HepG2 (cell line): ENCODE data around the gene ATP8A2. TPM values are rescaled to one million over a fixed set of nuclear protein-coding genes. Genes with fewer than 3 reads are reported as not detected.

Experiments
- ATAC-seq: fragments of 200-7000 bp; cut with Tn5 transposase; 3 replicates; pipeline ENCODE4 v1.9.1; 2020; ENCODE audit warnings: mild to moderate bottlenecking, moderate library complexity
- BruUV-seq: library from RNA; stranded (reverse); fragments of 400-500 nt; replicated peaks from 2 replicates; lab custom pipeline; 2021; lab: Mats Ljungman, UMichigan
- CTCF ChIA-PET: fragments of 300-600 bp; formaldehyde crosslinking; extraction: SDS; loops from one replicate; lab custom pipeline; 2021; ENCODE audit warnings: low total read pairs, inconsistent platforms, low intra/inter-chr PET ratio; lab: Yijun Ruan, JAX
- POLR2A ChIA-PET: fragments of 350-600 bp; sonication (Branson Sonifier 250); formaldehyde crosslinking; loops from one replicate; lab custom pipeline; 2020; ENCODE audit warnings: antibody characterized with exemption, inconsistent platforms; lab: Yijun Ruan, JAX
- DNase-seq: peaks from one replicate; pipeline ENCODE4 v3.0.0-alpha.2; 2015; ENCODE audit warnings: low spot score
- FAIRE-seq: peaks from 3 replicates; lab custom pipeline; 2011; peaks lifted over from hg19 to GRCh38; lab: Jason Lieb, UNC
- H2AFZ ChIP-seq: one replicate; pipeline ENCODE4 v1.6.1; 2011; ENCODE audit warnings: low read length, inconsistent platforms
- H3K27ac ChIP-seq: fragments of 300-600 bp; 3 replicates; pipeline ENCODE4 v1.8.0; 2011; ENCODE audit warnings: mixed run types, mild to moderate bottlenecking, mixed read lengths, low read length, inconsistent platforms; ENCODE audit not compliant: insufficient read depth; ENCODE audit errors: extremely low read length
- H3K27me3 ChIP-seq, 2 experiments: fragments of 200-600 bp in 1 of 2; 2 replicates in 1 of 2; 3 replicates in 1 of 2; pipeline versions ENCODE4 v1.6.0 to v1.8.0; 2011; ENCODE audit warnings: low read length in 2 of 2, mild to moderate bottlenecking in 2 of 2, moderate library complexity in 2 of 2, inconsistent platforms in 1 of 2; ENCODE audit not compliant: insufficient read depth in 2 of 2, control insufficient read depth in 1 of 2
- H3K36me3 ChIP-seq, 2 experiments: fragments of 200-600 bp in 1 of 2; replicated peaks in 1 of 2; 2 replicates in 1 of 2; 3 replicates in 1 of 2; pipeline versions ENCODE4 v1.5.1 to v1.8.0; 2011; ENCODE audit warnings: low read length in 2 of 2, inconsistent platforms in 1 of 2; ENCODE audit not compliant: insufficient read depth in 2 of 2, control insufficient read depth in 1 of 2
- H3K4me1 ChIP-seq: 2 replicates; pipeline ENCODE4 v1.5.1; 2012; ENCODE audit warnings: low read length, inconsistent platforms; ENCODE audit not compliant: insufficient read depth
- H3K4me2 ChIP-seq: 2 replicates; pipeline ENCODE4 v1.6.0; 2011; ENCODE audit warnings: low read depth, low read length, inconsistent platforms
- H3K4me3 ChIP-seq, 3 experiments: fragments of 200-600 bp in 1 of 3; sonication (generic), shearing (Covaris generic) in 1 of 3; replicated peaks in 1 of 3; 2 replicates each; pipeline ENCODE4 v1.5.1; 2011 to 2016; ENCODE audit warnings: low read length in 3 of 3, inconsistent platforms in 2 of 3, low read depth in 2 of 3, mild to moderate bottlenecking in 2 of 3, control low read depth in 1 of 3, mixed read lengths in 1 of 3; ENCODE audit not compliant: insufficient read depth in 1 of 3
- H3K79me2 ChIP-seq: one replicate; pipeline ENCODE4 v1.6.1; 2011; ENCODE audit warnings: low read length, inconsistent platforms; ENCODE audit not compliant: insufficient read depth
- H3K9ac ChIP-seq: 2 replicates; pipeline ENCODE4 v1.6.0; 2011; ENCODE audit warnings: mild to moderate bottlenecking, low read depth, low read length, inconsistent platforms; ENCODE audit not compliant: insufficient read depth
- H3K9me3 ChIP-seq: 2 replicates; pipeline ENCODE4 v1.5.1; 2012; ENCODE audit warnings: mild to moderate bottlenecking, low read length
- H4K20me1 ChIP-seq: 2 replicates; pipeline ENCODE4 v1.6.0; 2011; ENCODE audit warnings: inconsistent platforms, mild to moderate bottlenecking, low read length, moderate library complexity; ENCODE audit not compliant: insufficient read depth
- DZIP1 ChIP-seq: sonication (generic); formaldehyde crosslinking; IDR thresholded peaks from 2 replicates; pipeline ENCODE4 v1.5.0; 2020; ENCODE audit warnings: mild to moderate bottlenecking, missing genetic modification reagents
- GMEB2 ChIP-seq: IDR thresholded peaks from 2 replicates; pipeline ENCODE4 v1.6.1; 2016; ENCODE audit warnings: missing biosample characterization, missing genetic modification reagents, low read depth
- HES4 ChIP-seq: sonication (generic); formaldehyde crosslinking; IDR thresholded peaks from 2 replicates; pipeline ENCODE4 v1.9.0; 2021; ENCODE audit warnings: mild to moderate bottlenecking, missing genetic modification reagents, borderline replicate concordance
- HHEX ChIP-seq: IDR thresholded peaks from 2 replicates; pipeline ENCODE4 v1.6.1; 2016; ENCODE audit warnings: control low read depth
- HMGA1 ChIP-seq: sonication (generic); formaldehyde crosslinking; conservative IDR thresholded peaks from 2 replicates; pipeline ENCODE4 v1.4.0; 2020; ENCODE audit warnings: missing genetic modification reagents
- PCBP2 ChIP-seq: fragments of 200-400 bp; formaldehyde crosslinking; optimal IDR thresholded peaks from 2 replicates; pipeline ENCODE3; 2018; ENCODE audit warnings: low read length, low read depth; ENCODE audit not compliant: poor library complexity, severe bottlenecking
- ZBTB39 ChIP-seq: sonication (generic); formaldehyde crosslinking; IDR thresholded peaks from 2 replicates; pipeline ENCODE4 v1.5.0; 2020; ENCODE audit warnings: missing genetic modification reagents
- ZEB1 ChIP-seq: IDR thresholded peaks from 2 replicates; pipeline ENCODE4 v1.6.1; 2012; ENCODE audit warnings: mild to moderate bottlenecking, low read depth, inconsistent platforms; ENCODE audit not compliant: insufficient replicate concordance
- ZKSCAN5 ChIP-seq: sonication (generic); formaldehyde crosslinking; IDR thresholded peaks from 2 replicates; pipeline ENCODE4 v1.5.1; 2020; ENCODE audit warnings: mild to moderate bottlenecking, missing genetic modification reagents
- ZNF329 ChIP-seq: sonication (generic); formaldehyde crosslinking; IDR thresholded peaks from 2 replicates; pipeline ENCODE4 v1.9.0; 2021; ENCODE audit warnings: low read depth, mild to moderate bottlenecking, missing genetic modification reagents
- ZNF609 ChIP-seq: sonication (generic); formaldehyde crosslinking; IDR thresholded peaks from 2 replicates; pipeline ENCODE4 v1.4.0; 2020; ENCODE audit warnings: mild to moderate bottlenecking, missing genetic modification reagents, borderline replicate concordance
- WGBS: methylation state at CpG from one replicate; pipeline ENCODE4 v1.1.6; 2017; ENCODE audit warnings: low lambda C conversion rate; 5-methylcytosine and 5-hydroxymethylcytosine counted together
- in situ Hi-C: cut with HindIII; loops from 2 replicates; pipeline ENCODE4 v1.10.0; 2017; ENCODE audit warnings: low pct_unique_long_range_greater_than_20kb; ENCODE audit not compliant: extremely low pct_ligation_motif_present
- intact Hi-C: fragments of 100-400 bp; cut with micrococcal nuclease; formaldehyde crosslinking; loops from one replicate; pipeline ENCODE4 v1.10.0; 2022; ENCODE audit not compliant: unreplicated experiment
- polyA plus RNA-seq, 8 experiments: library from polyadenylated mRNA; depleted of rRNA in 3 of 8; stranded (reverse) in 7 of 8; unstranded in 1 of 8; fragments of >200 nt; fragmentation: Illumina TruSeq in 4 of 8; extraction: Trizol in 4 of 8; gene quantifications; 2 replicates each; pipeline versions ENCODE4 v1.2.1 to v1.2.3, GENCODE V29; 2011 to 2016; ENCODE audit warnings: low read depth in 4 of 8, missing spikeins in 1 of 8, mixed read lengths in 1 of 8; ENCODE audit not compliant: insufficient read depth in 1 of 8
- total RNA-seq, 5 experiments: library from RNA; depleted of rRNA; stranded (reverse); fragments of >200 nt; fragmentation: Illumina TruSeq; extraction: Trizol; gene quantifications; 2 replicates each; pipeline ENCODE4 v1.2.3, GENCODE V29; 2016; ENCODE audit warnings: low read depth in 1 of 5

Gene ATP8A2
- total and polyA plus RNA-seq, 2 of the 13 experiments (the other 11 are each of a cell fraction or from before 2014, with no cell fraction given), result 0.09 TPM; not detected in 1

GRCh38 chr13:26054896-26055295 is 683.1 kb downstream of the ATP8A2 start (continued):
- TF ChIP-seq ZBTB39 (CRISPR knock-in tag) (no peak), ZKSCAN5 (CRISPR knock-in tag) (no peak), GMEB2 (CRISPR knock-in tag) (no peak), PCBP2 (no peak), ZNF329 (CRISPR knock-in tag) (no peak)

- CTCF ChIA-PET, result no interaction called here
- in situ Hi-C loops (no loop called here), intact Hi-C loops (no loop called here)
- no TSS peak for BruUV-seq
- H2AFZ ChIP-seq, result no peak overlapping the region
- H3K9ac ChIP-seq, result no peak overlapping the region
- no peak overlapping the region for H3K4me3 ChIP-seq
- H3K36me3 ChIP-seq, result no peaks in the 10 kb centered on the region
- POLR2A ChIA-PET, result no interaction called here
- no peaks in the 10 kb centered on the region for H4K20me1 ChIP-seq
- DNase-seq, result no peak
- no peaks in the 10 kb centered on the region for H3K9me3 ChIP-seq
- no peak overlapping the region for H3K27ac ChIP-seq
- FAIRE-seq, result no peak
- no peaks in the 10 kb centered on the region for H3K4me1 ChIP-seq
- no peaks in the 10 kb centered on the region for H3K79me2 ChIP-seq
- peaks cover 0 to 11% of the 10 kb centered on the region in 2 experiments; a peak in 2 of 5 replicates for H3K27me3 ChIP-seq
- H3K4me2 ChIP-seq, result no peak overlapping the region
- 0% methylated on average over 6 of the region's 6 CpGs for whole genome bisulfite sequencing
- no peak for ATAC-seq
- TF ChIP-seq HES4 (CRISPR knock-in tag) (no peak), HMGA1 (CRISPR knock-in tag) (no peak), ZEB1 (no peak), HHEX (CRISPR knock-in tag) (no peak), DZIP1 (no peak), ZNF609 (CRISPR knock-in tag) (no peak)
Measured at GRCh38 chr13:26058704-26059103, 686.9 kb downstream of the ATP8A2 start.
